GM12878 (cell line): ENCODE data around the gene PIGN. TPM values are rescaled to one million over a fixed set of nuclear protein-coding genes. Genes with fewer than 3 reads are reported as not detected.

ENCODE experiments used
- ATAC-seq: fragments of 200-7000 bp; cut with Tn5 transposase; 3 replicates; pipeline ENCODE4 v1.9.1; 2020; ENCODE audit warnings: mild to moderate bottlenecking, moderate library complexity
- BruUV-seq: library from RNA; stranded (reverse); fragments of 400-500 nt; replicated peaks from 2 replicates; lab custom pipeline; 2021; lab: Mats Ljungman, UMichigan
- CTCF ChIA-PET: fragments of 300-600 bp; sonication (Branson Sonifier 250); formaldehyde crosslinking; extraction: SDS; loops from one replicate; lab custom pipeline; 2021; ENCODE audit warnings: inconsistent platforms; lab: Yijun Ruan, JAX
- POLR2A ChIA-PET: fragments of 350-600 bp; formaldehyde crosslinking; extraction: SDS; loops from one replicate; lab custom pipeline; 2021; ENCODE audit warnings: inconsistent platforms; lab: Charles Lee
- RAD21 ChIA-PET: fragments of 300-600 bp; sonication (Branson Sonifier 250); formaldehyde crosslinking; loops from one replicate; lab custom pipeline; 2023; ENCODE audit warnings: antibody characterized with exemption; ENCODE audit not compliant: unreplicated experiment; lab: Charles Lee
- SMC1A ChIA-PET: fragments of 300-600 bp; sonication (Branson Sonifier 250); formaldehyde crosslinking; loops from one replicate; lab custom pipeline; 2023; ENCODE audit not compliant: unreplicated experiment, uncharacterized antibody; lab: Charles Lee
- DNase-seq: peaks from one replicate; pipeline ENCODE4 v3.0.0-alpha.2; 2011; ENCODE audit warnings: low read depth, low spot score
- FAIRE-seq: peaks from 3 replicates; lab custom pipeline; 2011; peaks lifted over from hg19 to GRCh38; lab: Jason Lieb, UNC
- H2AFZ ChIP-seq: 2 replicates; pipeline ENCODE4 v1.6.0; 2011; ENCODE audit warnings: low read depth, low read length, control low read depth; ENCODE audit not compliant: control insufficient read depth
- H3K27ac ChIP-seq: 2 replicates; pipeline ENCODE4 v1.5.1; 2011; ENCODE audit warnings: control low read depth; ENCODE audit not compliant: control insufficient read depth, insufficient read depth
- H3K27me3 ChIP-seq, 2 experiments: replicated peaks in 1 of 2; 2 replicates each; pipeline versions ENCODE4 v1.6.0 to v1.6.1; 2011; ENCODE audit warnings: low read length in 1 of 2; ENCODE audit not compliant: control insufficient read depth in 2 of 2, insufficient read depth in 2 of 2
- H3K36me3 ChIP-seq, 2 experiments: 2 replicates each; pipeline ENCODE4 v1.5.1; 2011; ENCODE audit warnings: low read length in 1 of 2; ENCODE audit not compliant: control insufficient read depth in 2 of 2, insufficient read depth in 2 of 2
- H3K4me1 ChIP-seq: 2 replicates; pipeline ENCODE4 v1.6.1; 2011; ENCODE audit warnings: mild to moderate bottlenecking, low read length, moderate library complexity, mixed read lengths; ENCODE audit not compliant: control insufficient read depth, insufficient read depth
- H3K4me2 ChIP-seq: 2 replicates; pipeline ENCODE4 v1.6.0; 2011; ENCODE audit warnings: control low read depth; ENCODE audit not compliant: control insufficient read depth, insufficient read depth
- H3K4me3 ChIP-seq: fragments of 200-600 bp; sonication (generic); 2 replicates; pipeline ENCODE4 v1.5.1; 2016
- H3K79me2 ChIP-seq: 2 replicates; pipeline ENCODE4 v1.6.0; 2011; ENCODE audit warnings: low read length; ENCODE audit not compliant: control insufficient read depth, insufficient read depth
- H3K9ac ChIP-seq: 2 replicates; pipeline ENCODE4 v1.8.0; 2011; ENCODE audit warnings: low read length, control low read depth, mixed read lengths; ENCODE audit not compliant: control insufficient read depth, insufficient read depth
- H3K9me3 ChIP-seq: replicated peaks from 3 replicates; pipeline ENCODE4 v1.5.1; 2011; ENCODE audit warnings: mild to moderate bottlenecking, low read length; ENCODE audit not compliant: control insufficient read depth, insufficient read depth
- H4K20me1 ChIP-seq: 2 replicates; pipeline ENCODE4 v1.6.0; 2011; ENCODE audit not compliant: control insufficient read depth, insufficient read depth
- ESRRA ChIP-seq: IDR thresholded peaks from 2 replicates; pipeline ENCODE4 v1.6.1; 2012; ENCODE audit warnings: mild to moderate bottlenecking, low read length, improper control_type of control experiment
- FOXM1 ChIP-seq: IDR thresholded peaks from 2 replicates; pipeline ENCODE4 v1.6.1; 2012; ENCODE audit warnings: low read depth, mild to moderate bottlenecking, inconsistent platforms, low read length, moderate library complexity
- MEF2A ChIP-seq: IDR thresholded peaks from 2 replicates; pipeline ENCODE4 v1.6.1; 2011; ENCODE audit warnings: low read depth, mild to moderate bottlenecking, low read length, moderate library complexity; ENCODE audit not compliant: insufficient read depth
- NFXL1 ChIP-seq: fragments of 450-650 bp; IDR thresholded peaks from 2 replicates; pipeline ENCODE4 v1.6.1; 2017; ENCODE audit warnings: antibody characterized with exemption, mild to moderate bottlenecking, borderline replicate concordance
- RFX5 ChIP-seq: IDR thresholded peaks from 2 replicates; pipeline ENCODE4 v1.6.1; 2011; ENCODE audit warnings: low read depth, low read length, improper control_type of control experiment
- SMARCA5 ChIP-seq: fragments of 450-650 bp; IDR thresholded peaks from 2 replicates; pipeline ENCODE4 v1.6.1; 2017; ENCODE audit warnings: mild to moderate bottlenecking
- STAT1 ChIP-seq: fragments of 450-650 bp; conservative IDR thresholded peaks from 2 replicates; pipeline ENCODE4 v1.6.1; 2014; ENCODE audit warnings: antibody characterized with exemption, mild to moderate bottlenecking
- WGBS: methylation state at CpG from one replicate; pipeline ENCODE4 v1.1.6; 2016; ENCODE audit warnings: low lambda C conversion rate; ENCODE audit not compliant: insufficient replicate concordance, insufficient coverage; ENCODE audit errors: missing lambda C conversion rate; 5-methylcytosine and 5-hydroxymethylcytosine counted together
- in situ Hi-C: fragments of 300-500 bp; cut with MboI; formaldehyde crosslinking; loops from 9 replicates; pipeline ENCODE4 v1.14.3; 2018; ENCODE audit warnings: mixed read lengths
- intact Hi-C: fragments of 100-400 bp; cut with micrococcal nuclease; formaldehyde crosslinking; loops from one replicate; pipeline ENCODE4 v1.14.2; 2022; ENCODE audit not compliant: unreplicated experiment
- polyA plus RNA-seq, 11 experiments: library from polyadenylated mRNA; depleted of rRNA in 4 of 11; unstranded in 6 of 11; stranded (reverse) in 5 of 11; fragments of >200 nt; fragmentation: Nextera tagmentation in 4 of 11; fragmentation: Illumina TruSeq in 1 of 11; extraction: Ambion mirVana in 4 of 11; extraction: Trizol in 1 of 11; gene quantifications; 1 replicate in 1 of 11; 2 replicates in 10 of 11; pipeline versions ENCODE4 v1.2.1 to v1.2.3, GENCODE V29; 2011 to 2016; ENCODE audit warnings: inconsistent platforms in 2 of 11, missing spikeins in 2 of 11, low read depth in 1 of 11
- total RNA-seq, 4 experiments: library from RNA; depleted of rRNA in 3 of 4; stranded (reverse); fragments of >200 nt in 3 of 4; fragmentation: Illumina TruSeq in 1 of 4; extraction: Trizol in 1 of 4; gene quantifications; 2 replicates each; pipeline versions ENCODE4 v1.2.1 to v1.2.3, GENCODE V29; 2013 to 2021
- TF ChIP-seq, protein P1 (sequence below): fragments of 450-650 bp; IDR thresholded peaks from 2 replicates; pipeline ENCODE4 v1.6.1; 2017; ENCODE audit warnings: mild to moderate bottlenecking, moderate library complexity
- TF ChIP-seq, protein P2 (sequence below): fragments of 450-650 bp; IDR thresholded peaks from 2 replicates; pipeline ENCODE4 v1.6.1; 2018; ENCODE audit warnings: borderline replicate concordance, mild to moderate bottlenecking; ENCODE audit not compliant: partially characterized antibody

PIGN gene
- total and polyA plus RNA-seq, 10 of the 15 experiments (the other 5 are each of a cell fraction or from before 2014, with no cell fraction given), result 6.9 to 25.4 (median 18.7) TPM

DNA sequence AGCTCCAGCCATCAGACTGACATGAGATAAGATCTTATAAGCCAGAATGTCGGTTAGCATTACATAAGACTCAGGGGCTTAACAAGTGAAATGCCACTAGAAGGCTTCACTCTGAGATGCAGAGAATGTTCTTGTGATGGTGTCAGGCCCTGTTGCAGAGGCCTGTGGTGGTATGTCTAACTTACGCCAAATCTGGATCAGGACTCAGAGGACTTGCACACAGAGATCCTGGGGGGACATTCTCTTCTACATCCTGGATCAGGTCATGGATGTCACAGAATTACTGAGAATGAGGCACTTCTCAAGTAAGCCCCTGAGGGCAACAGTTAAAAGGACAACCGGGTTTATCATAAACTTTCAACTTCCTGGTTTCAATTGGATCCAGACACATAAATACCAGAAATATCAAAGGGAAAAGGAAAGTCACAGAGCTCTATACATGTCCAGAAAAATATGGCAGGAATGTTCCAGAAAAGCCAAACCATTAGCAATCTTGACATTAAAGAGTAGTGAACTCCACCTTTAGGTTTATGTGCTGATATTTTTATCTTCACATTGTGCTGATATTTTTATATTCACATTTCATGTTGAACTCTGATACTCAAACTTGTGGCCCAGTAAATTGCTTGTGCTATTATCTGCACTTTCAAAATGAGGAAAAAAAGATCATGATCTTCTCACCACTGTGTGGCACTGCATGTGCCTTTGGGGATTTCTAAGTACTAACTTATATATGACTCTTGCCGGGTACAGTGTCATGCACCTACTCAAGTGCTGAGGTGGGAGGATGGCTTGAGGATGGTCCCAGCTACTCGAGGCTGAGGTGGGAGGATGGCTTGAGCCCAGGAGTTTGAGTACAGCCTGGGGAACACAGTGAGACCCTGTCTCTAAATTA, 156.5 kb downstream of the PIGN start (continued):
- TF ChIP-seq, protein P1, sequence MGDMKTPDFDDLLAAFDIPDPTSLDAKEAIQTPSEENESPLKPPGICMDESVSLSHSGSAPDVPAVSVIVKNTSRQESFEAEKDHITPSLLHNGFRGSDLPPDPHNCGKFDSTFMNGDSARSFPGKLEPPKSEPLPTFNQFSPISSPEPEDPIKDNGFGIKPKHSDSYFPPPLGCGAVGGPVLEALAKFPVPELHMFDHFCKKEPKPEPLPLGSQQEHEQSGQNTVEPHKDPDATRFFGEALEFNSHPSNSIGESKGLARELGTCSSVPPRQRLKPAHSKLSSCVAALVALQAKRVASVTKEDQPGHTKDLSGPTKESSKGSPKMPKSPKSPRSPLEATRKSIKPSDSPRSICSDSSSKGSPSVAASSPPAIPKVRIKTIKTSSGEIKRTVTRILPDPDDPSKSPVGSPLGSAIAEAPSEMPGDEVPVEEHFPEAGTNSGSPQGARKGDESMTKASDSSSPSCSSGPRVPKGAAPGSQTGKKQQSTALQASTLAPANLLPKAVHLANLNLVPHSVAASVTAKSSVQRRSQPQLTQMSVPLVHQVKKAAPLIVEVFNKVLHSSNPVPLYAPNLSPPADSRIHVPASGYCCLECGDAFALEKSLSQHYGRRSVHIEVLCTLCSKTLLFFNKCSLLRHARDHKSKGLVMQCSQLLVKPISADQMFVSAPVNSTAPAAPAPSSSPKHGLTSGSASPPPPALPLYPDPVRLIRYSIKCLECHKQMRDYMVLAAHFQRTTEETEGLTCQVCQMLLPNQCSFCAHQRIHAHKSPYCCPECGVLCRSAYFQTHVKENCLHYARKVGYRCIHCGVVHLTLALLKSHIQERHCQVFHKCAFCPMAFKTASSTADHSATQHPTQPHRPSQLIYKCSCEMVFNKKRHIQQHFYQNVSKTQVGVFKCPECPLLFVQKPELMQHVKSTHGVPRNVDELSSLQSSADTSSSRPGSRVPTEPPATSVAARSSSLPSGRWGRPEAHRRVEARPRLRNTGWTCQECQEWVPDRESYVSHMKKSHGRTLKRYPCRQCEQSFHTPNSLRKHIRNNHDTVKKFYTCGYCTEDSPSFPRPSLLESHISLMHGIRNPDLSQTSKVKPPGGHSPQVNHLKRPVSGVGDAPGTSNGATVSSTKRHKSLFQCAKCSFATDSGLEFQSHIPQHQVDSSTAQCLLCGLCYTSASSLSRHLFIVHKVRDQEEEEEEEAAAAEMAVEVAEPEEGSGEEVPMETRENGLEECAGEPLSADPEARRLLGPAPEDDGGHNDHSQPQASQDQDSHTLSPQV, result no peak
- TF ChIP-seq STAT1 (no peak), NFXL1 (no peak), FOXM1 (no peak), SMARCA5 (no peak)

DNA sequence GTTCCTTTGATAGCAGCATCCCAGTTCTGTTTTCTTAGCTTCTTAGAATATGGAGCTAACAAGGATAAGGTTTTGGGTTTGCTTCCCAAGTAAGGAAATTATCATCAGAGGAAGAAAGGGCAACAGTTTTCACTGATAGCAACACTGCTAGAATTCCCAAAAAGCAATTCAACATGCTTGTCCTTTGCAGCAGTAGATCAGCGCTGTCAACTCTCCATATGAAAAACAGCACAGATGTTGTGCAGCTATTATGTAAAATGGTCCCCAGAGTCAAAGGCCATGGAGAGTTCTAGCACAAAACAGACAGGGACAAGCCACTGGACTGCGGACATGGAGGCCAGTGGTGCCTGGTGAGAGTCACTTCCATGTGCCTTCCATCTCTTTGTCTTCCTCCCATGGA, 158.1 kb downstream of the PIGN start:
- H3K9me3 ChIP-seq, result no peaks in the 10 kb centered on the region; the same call in 2 of the 3 replicates
- ChIA-PET CTCF (no interaction called here), SMC1A (no interaction called here), RAD21 (no interaction called here), POLR2A (no interaction called here)
- no peak overlapping the region for H3K4me3 ChIP-seq
- H3K9ac ChIP-seq, result no peak overlapping the region
- WGBS, result 39% methylated on average over 2 of the region's 2 CpGs
- FAIRE-seq (no peak), DNase-seq (no peak), ATAC-seq (no peak)
- no peaks in the 10 kb centered on the region for H4K20me1 ChIP-seq
- H3K4me1 ChIP-seq, result no peaks in the 10 kb centered on the region
- no peak for TF ChIP-seq MEF2A
- TF ChIP-seq ESRRA, result no peak
- TF ChIP-seq, protein P2, sequence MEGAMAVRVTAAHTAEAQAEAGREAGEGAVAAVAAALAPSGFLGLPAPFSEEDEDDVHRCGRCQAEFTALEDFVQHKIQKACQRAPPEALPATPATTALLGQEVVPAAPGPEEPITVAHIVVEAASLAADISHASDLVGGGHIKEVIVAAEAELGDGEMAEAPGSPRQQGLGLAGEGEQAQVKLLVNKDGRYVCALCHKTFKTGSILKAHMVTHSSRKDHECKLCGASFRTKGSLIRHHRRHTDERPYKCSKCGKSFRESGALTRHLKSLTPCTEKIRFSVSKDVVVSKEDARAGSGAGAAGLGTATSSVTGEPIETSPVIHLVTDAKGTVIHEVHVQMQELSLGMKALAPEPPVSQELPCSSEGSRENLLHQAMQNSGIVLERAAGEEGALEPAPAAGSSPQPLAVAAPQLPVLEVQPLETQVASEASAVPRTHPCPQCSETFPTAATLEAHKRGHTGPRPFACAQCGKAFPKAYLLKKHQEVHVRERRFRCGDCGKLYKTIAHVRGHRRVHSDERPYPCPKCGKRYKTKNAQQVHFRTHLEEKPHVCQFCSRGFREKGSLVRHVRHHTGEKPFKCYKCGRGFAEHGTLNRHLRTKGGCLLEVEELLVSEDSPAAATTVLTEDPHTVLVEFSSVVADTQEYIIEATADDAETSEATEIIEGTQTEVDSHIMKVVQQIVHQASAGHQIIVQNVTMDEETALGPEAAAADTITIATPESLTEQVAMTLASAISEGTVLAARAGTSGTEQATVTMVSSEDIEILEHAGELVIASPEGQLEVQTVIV, result no peak
- TF ChIP-seq RFX5, result no peak
- no peaks in the 10 kb centered on the region for H3K79me2 ChIP-seq
- H3K27ac ChIP-seq, result no peak overlapping the region
- no peaks in the 10 kb centered on the region for H3K36me3 ChIP-seq
- in situ Hi-C loops, result no loop called here
- H2AFZ ChIP-seq, result no peak overlapping the region
- 0 out of 4 replicates have a peak, but pooled peaks cover 0 to 1% of the 10 kb centered on the region in 2 experiments for H3K27me3 ChIP-seq
- intact Hi-C loops, result no loop called here
- no TSS peak for BruUV-seq
- no peak overlapping the region for H3K4me2 ChIP-seq
